RWPE1 (cell line): ENCODE measurements around the gene ATP7A.

ENCODE experiments used
- CTCF ChIA-PET: fragments of 350-600 bp; sonication (Branson Sonifier 250); formaldehyde crosslinking; extraction: SDS; loops from one replicate; lab custom pipeline; 2021; lab: Yijun Ruan, JAX
- POLR2A ChIA-PET: fragments of 400-600 bp; formaldehyde crosslinking; extraction: SDS; loops from one replicate; lab custom pipeline; 2020; ENCODE audit warnings: antibody characterized with exemption; ENCODE audit not compliant: low non-redundant PET; lab: Yijun Ruan, JAX
- DNase-seq: peaks from one replicate; pipeline ENCODE4 v3.0.0; 2012; ENCODE audit warnings: low spot score
- H3K27ac ChIP-seq: fragments of 450-650 bp; 2 replicates; pipeline ENCODE4 v1.5.1; 2017
- CTCF ChIP-seq: fragments of 450-650 bp; conservative IDR thresholded peaks from 2 replicates; pipeline ENCODE4 v1.5.1; 2017; ENCODE audit warnings: low read depth, mild to moderate bottlenecking

ATP7A gene

GRCh38 chrX:77924320-77924859 is 13.9 kb downstream of the ATP7A start:
- no peak for DNase-seq
- POLR2A ChIA-PET: no interaction called here
- H3K27ac ChIP-seq: no peak overlapping the region
- CTCF ChIA-PET: no interaction called here
- no peak for TF ChIP-seq CTCF

GRCh38 chrX:77925764-77926163 is 15.3 kb downstream of the ATP7A start:
- ChIA-PET CTCF (no interaction called here), POLR2A (no interaction called here)
- TF ChIP-seq CTCF: no peak
- no peak for DNase-seq
- no peak overlapping the region for H3K27ac ChIP-seq

GRCh38 chrX:77930581-77930980 is 20.1 kb downstream of the ATP7A start:
- H3K27ac ChIP-seq: no peak overlapping the region
- POLR2A ChIA-PET: no interaction called here
- DNase-seq: no peak
- CTCF ChIA-PET: no interaction called here
- TF ChIP-seq CTCF: no peak

- CTCF ChIA-PET: no interaction called here
- DNase-seq: no peak
- POLR2A ChIA-PET: no interaction called here
Observed at GRCh38 chrX:77935886-77936285, 25.4 kb downstream of the ATP7A start.

GRCh38 chrX:77936299-77936698 is 25.8 kb downstream of the ATP7A start:
- TF ChIP-seq CTCF: no peak
- DNase-seq: no peak
- CTCF ChIA-PET: no interaction called here
- POLR2A ChIA-PET: no interaction called here
- no peak overlapping the region for H3K27ac ChIP-seq

More at GRCh38 chrX:77935886-77936285, 25.4 kb downstream of the ATP7A start:
- TF ChIP-seq CTCF: no peak
- H3K27ac ChIP-seq: no peak overlapping the region

- DNase-seq: peak; percentile 8
- H3K27ac ChIP-seq: no peak overlapping the region
- ChIA-PET POLR2A (no interaction called here), CTCF (no interaction called here)
- TF ChIP-seq CTCF: no peak
Observed at GRCh38 chrX:77937291-77937690, 26.8 kb downstream of the ATP7A start.
